Lower leg skin (tissue), 4 donors: Measurements from ENCODE around the gene CAB39L. TPM values are rescaled to one million over a fixed set of nuclear protein-coding genes. Genes with fewer than 3 reads are reported as not detected.

Experiments used
- DNase-seq, 2 donors: peaks; one replicate each; pipeline ENCODE4 v3.0.0-alpha.2; 2019; ENCODE audit warnings: low spot score in 2 of 2
- H3K4me3 ChIP-seq: fragments of 200-600 bp; sonication (generic); 2 replicates; pipeline ENCODE4 v1.5.1; 2017; ENCODE audit warnings: mild to moderate bottlenecking, low read depth; ENCODE audit not compliant: poor library complexity, severe bottlenecking
- POLR2A ChIP-seq, 2 donors: fragments of 450-650 bp; IDR thresholded peaks; one replicate each; pipeline ENCODE4 v1.6.1; 2016 to 2017; ENCODE audit warnings: antibody characterized with exemption in 2 of 2, mild to moderate bottlenecking in 1 of 2, moderate library complexity in 1 of 2
- WGBS, 2 donors: methylation state at CpG; one replicate each; pipeline ENCODE4 v1.1.5; 2018; 5-methylcytosine and 5-hydroxymethylcytosine counted together
- intact Hi-C: fragments of 100-400 bp; cut with DNase I; formaldehyde crosslinking; loops from one replicate; pipeline ENCODE4 v1.15.0; 2023; ENCODE audit warnings: low total_unique reads
- total RNA-seq, 4 donors: library from RNA; depleted of rRNA; stranded (reverse); fragments of >200 nt; gene quantifications; one replicate each; pipeline ENCODE4 v1.1.0, GENCODE V29; 2016
- TF ChIP-seq, protein P1 (sequence below), 3 donors: fragments of 450-650 bp; IDR thresholded peaks; one replicate each; pipeline ENCODE4 v1.5.1; 2016; ENCODE audit warnings: antibody characterized with exemption in 3 of 3, mild to moderate bottlenecking in 3 of 3, moderate library complexity in 2 of 3

The CAB39L gene
- total RNA-seq, 4 donors from 2014 or later, result 14.9 to 31.1 (median 26.3) TPM

DNA sequence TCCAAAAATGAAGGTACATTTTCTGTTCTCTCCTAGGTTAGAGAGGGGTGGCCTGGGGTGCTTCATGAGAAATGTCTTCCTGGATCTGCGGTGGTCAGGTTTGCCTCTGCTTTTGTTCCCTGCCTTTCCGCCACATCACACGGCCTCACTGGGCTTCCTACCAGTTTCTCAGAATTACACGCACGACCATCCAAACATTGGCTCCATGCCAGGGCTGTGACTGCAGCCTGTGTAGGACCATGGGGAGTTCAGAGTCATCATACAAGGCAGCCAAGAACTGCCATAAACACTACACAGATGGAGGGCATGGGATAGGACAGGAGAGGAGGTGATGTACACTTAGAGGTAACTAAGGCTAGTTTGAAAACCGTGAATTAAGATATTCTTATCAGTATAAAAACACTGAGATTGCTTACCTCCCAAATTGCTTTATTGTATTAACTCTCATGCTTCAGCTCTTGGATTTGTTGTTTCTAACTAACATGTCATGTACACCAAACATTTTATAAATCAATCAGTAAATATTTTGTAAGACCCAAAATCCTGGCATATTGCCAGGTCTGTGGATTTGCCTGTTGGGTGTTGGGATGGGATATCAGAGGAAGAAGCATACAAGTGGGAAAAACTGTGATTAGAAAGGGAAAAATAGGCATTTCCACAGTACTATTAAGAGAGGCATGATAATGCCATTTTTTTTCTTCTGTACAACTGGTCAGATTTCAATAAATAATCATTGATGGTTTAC is 150.9 kb downstream of the CAB39L start:
- no peak overlapping the region for H3K4me3 ChIP-seq
- 53 to 59% methylated on average over 6 of the region's 6 CpGs for WGBS, 2 donors
- TF ChIP-seq, protein P1, sequence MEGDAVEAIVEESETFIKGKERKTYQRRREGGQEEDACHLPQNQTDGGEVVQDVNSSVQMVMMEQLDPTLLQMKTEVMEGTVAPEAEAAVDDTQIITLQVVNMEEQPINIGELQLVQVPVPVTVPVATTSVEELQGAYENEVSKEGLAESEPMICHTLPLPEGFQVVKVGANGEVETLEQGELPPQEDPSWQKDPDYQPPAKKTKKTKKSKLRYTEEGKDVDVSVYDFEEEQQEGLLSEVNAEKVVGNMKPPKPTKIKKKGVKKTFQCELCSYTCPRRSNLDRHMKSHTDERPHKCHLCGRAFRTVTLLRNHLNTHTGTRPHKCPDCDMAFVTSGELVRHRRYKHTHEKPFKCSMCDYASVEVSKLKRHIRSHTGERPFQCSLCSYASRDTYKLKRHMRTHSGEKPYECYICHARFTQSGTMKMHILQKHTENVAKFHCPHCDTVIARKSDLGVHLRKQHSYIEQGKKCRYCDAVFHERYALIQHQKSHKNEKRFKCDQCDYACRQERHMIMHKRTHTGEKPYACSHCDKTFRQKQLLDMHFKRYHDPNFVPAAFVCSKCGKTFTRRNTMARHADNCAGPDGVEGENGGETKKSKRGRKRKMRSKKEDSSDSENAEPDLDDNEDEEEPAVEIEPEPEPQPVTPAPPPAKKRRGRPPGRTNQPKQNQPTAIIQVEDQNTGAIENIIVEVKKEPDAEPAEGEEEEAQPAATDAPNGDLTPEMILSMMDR (IDR thresholded peaks at IDR 0.05), result no peak
- no peak for TF ChIP-seq POLR2A (IDR thresholded peaks at IDR 0.05)
- DNase-seq, result no peak
- intact Hi-C loops, result no loop called here

GRCh38 chr13:49288458-49288857 is 155.4 kb downstream of the CAB39L start:
- no peak overlapping the region for H3K4me3 ChIP-seq
- intact Hi-C loops, result no loop called here
- TF ChIP-seq, protein P1 (IDR thresholded peaks at IDR 0.05), result no peak
- TF ChIP-seq POLR2A (IDR thresholded peaks at IDR 0.05), result no peak
- no peak for DNase-seq

DNA sequence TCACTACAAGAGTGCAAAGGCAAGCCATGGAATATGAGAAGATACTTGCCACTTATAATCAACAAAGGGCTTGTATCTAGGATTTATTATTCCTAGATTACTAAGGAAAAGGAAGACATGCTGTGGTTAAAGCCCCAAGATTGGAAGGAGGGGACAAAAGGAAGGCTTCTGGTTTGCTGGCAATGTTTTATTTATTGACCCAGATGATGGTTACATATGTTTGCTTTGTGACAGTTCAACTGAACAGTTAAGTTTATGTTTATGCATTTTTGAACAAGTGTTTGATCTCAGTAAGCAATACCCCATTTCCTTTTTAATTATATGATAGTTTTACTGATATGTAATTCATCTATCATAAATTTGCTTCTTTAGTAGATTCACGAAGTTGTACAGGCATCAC is 155.9 kb downstream of the CAB39L start:
- intact Hi-C loops, result no loop called here
- no peak for DNase-seq
- WGBS, 2 donors, result 83 to 86% methylated on average over 1 of the region's 1 CpG
- no peak overlapping the region for H3K4me3 ChIP-seq
- no peak for TF ChIP-seq POLR2A (IDR thresholded peaks at IDR 0.05)
- TF ChIP-seq, protein P1 (IDR thresholded peaks at IDR 0.05), result no peak

GRCh38 chr13:49279885-49280284 is 164.0 kb downstream of the CAB39L start:
- intact Hi-C loops, result no loop called here
- H3K4me3 ChIP-seq, result no peak overlapping the region
- DNase-seq, result no peak
- TF ChIP-seq, protein P1 (IDR thresholded peaks at IDR 0.05), result no peak

- intact Hi-C loops, result no loop called here
- H3K4me3 ChIP-seq, result no peak overlapping the region
- WGBS, 2 donors, result 79 to 80% methylated on average over 5 of the region's 5 CpGs
- TF ChIP-seq POLR2A (IDR thresholded peaks at IDR 0.05), result no peak
- TF ChIP-seq, protein P1 (IDR thresholded peaks at IDR 0.05), result no peak
- no peak for DNase-seq
These were observed 164.8 kb downstream of the CAB39L start for GRCh38 chr13:49279112-49279511.

- DNase-seq, result no peak
- 88 to 92% methylated on average over 2 of the region's 2 CpGs for WGBS, 2 donors
- no peak for TF ChIP-seq POLR2A (IDR thresholded peaks at IDR 0.05)
- TF ChIP-seq, protein P1 (IDR thresholded peaks at IDR 0.05), result no peak
- intact Hi-C loops, result no loop called here
- H3K4me3 ChIP-seq, result no peak overlapping the region
These were observed 165.7 kb downstream of the CAB39L start for GRCh38 chr13:49278211-49278610.
